Measurements from ENCODE around the gene UBE4B.

UBE4B gene

GRCh38 chr1:10114746-10115145 is 82.0 kb downstream of the UBE4B start:
- DNase-seq (ENCODE audit: low read depth in 2 of 2), result no peak

GRCh38 chr1:10117132-10117531 is 84.4 kb downstream of the UBE4B start:
- no peak for DNase-seq (ENCODE audit: low read depth in 2 of 2)

- no peak for DNase-seq (ENCODE audit: low read depth in 2 of 2)
These were observed 85.1 kb downstream of the UBE4B start for GRCh38 chr1:10117865-10118264.

GRCh38 chr1:10121688-10122087 is 88.9 kb downstream of the UBE4B start:
- DNase-seq (ENCODE audit: low read depth in 2 of 2), result no peak

- no peak for DNase-seq (ENCODE audit: low read depth in 2 of 2)
These were observed 90.2 kb downstream of the UBE4B start for GRCh38 chr1:10122926-10123325.

GRCh38 chr1:10128101-10128765 is 95.5 kb downstream of the UBE4B start:
- DNase-seq (ENCODE audit: low read depth in 2 of 2), result no peak

- no peak for DNase-seq (ENCODE audit: low read depth in 2 of 2)
These were observed 99.6 kb downstream of the UBE4B start for GRCh38 chr1:10132316-10132715.

- DNase-seq (ENCODE audit: low read depth in 2 of 2), result no peak
These were observed 100.1 kb downstream of the UBE4B start for GRCh38 chr1:10132852-10133251.

GRCh38 chr1:10140981-10141380 is 108.2 kb downstream of the UBE4B start:
- DNase-seq (ENCODE audit: low read depth in 2 of 2), result no peak

- DNase-seq (ENCODE audit: low read depth in 2 of 2), result no peak
These were observed 111.3 kb downstream of the UBE4B start for GRCh38 chr1:10143961-10144485.

GRCh38 chr1:10146391-10146790 is 113.6 kb downstream of the UBE4B start:
- DNase-seq (ENCODE audit: low read depth in 2 of 2), result no peak

- no peak for DNase-seq (ENCODE audit: low read depth in 2 of 2)
These were observed 116.5 kb downstream of the UBE4B start for GRCh38 chr1:10149231-10149630.

GRCh38 chr1:10152709-10153284 is 120.0 kb downstream of the UBE4B start:
- DNase-seq (ENCODE audit: low read depth in 2 of 2), result no peak

GRCh38 chr1:10155087-10155712 is 122.4 kb downstream of the UBE4B start:
- no peak for DNase-seq (ENCODE audit: low read depth in 2 of 2)

GRCh38 chr1:10160173-10160572 is 127.4 kb downstream of the UBE4B start:
- no peak for DNase-seq (ENCODE audit: low read depth in 2 of 2)

GRCh38 chr1:10160907-10161490 is 128.2 kb downstream of the UBE4B start:
- DNase-seq (ENCODE audit: low read depth in 2 of 2), result no peak

- no peak for DNase-seq (ENCODE audit: low read depth in 2 of 2)
These were observed 129.0 kb downstream of the UBE4B start for GRCh38 chr1:10161541-10162290.

- DNase-seq (ENCODE audit: low read depth in 2 of 2), result no peak
These were observed 136.3 kb downstream of the UBE4B start for GRCh38 chr1:10168912-10169514.

GRCh38 chr1:10170239-10170574 is 137.4 kb downstream of the UBE4B start:
- no peak for DNase-seq (ENCODE audit: low read depth in 2 of 2)

GRCh38 chr1:10171105-10171767 is 138.5 kb downstream of the UBE4B start:
- no peak for DNase-seq (ENCODE audit: low read depth in 2 of 2)

GRCh38 chr1:10171995-10172669 is 139.4 kb downstream of the UBE4B start:
- no peak for DNase-seq (ENCODE audit: low read depth in 2 of 2)

Measured in stimulated activated CD4-positive, alpha-beta T cell treated with anti-CD3 and anti-CD28 coated beads, Interleukin-1b, Interleukin-23, amount 100 ng/mL, for 4 hours (primary cell).